Uterus (tissue), 4 donors: ENCODE measurements around the gene TMEM255B. TPM values are rescaled to one million over a fixed set of nuclear protein-coding genes. Genes with fewer than 3 reads are reported as not detected.
"Not testable (repeated sequence)": the region's sequence is repeated elsewhere in the genome, so short reads cannot be mapped to it uniquely, and the experiment has no call there.

Source experiments
- DNase-seq, 2 donors: peaks; one replicate each; pipeline ENCODE4 v3.0.0-alpha.2; 2019 to 2020
- H3K27ac ChIP-seq, 2 donors: fragments of 200-600 bp; sonication (generic); 1 replicate in 1 of 2; 2 replicates in 1 of 2; pipeline ENCODE4 v1.5.1; 2016 to 2018
- H3K27me3 ChIP-seq, 2 donors: fragments of 200-600 bp; sonication (generic); one replicate each; pipeline ENCODE4 v1.5.1; 2018 to 2019; ENCODE audit warnings: control low read depth in 1 of 2
- H3K36me3 ChIP-seq, 2 donors: fragments of 200-600 bp; sonication (generic); one replicate each; pipeline ENCODE4 v1.5.1; 2019; ENCODE audit warnings: control low read depth in 1 of 2
- H3K4me1 ChIP-seq, 2 donors: fragments of 200-600 bp; sonication (generic); one replicate each; pipeline ENCODE4 v1.5.1; 2018 to 2019; ENCODE audit warnings: control low read depth in 1 of 2
- H3K4me3 ChIP-seq, 2 donors: fragments of 200-600 bp; sonication (generic); 1 replicate in 1 of 2; 2 replicates in 1 of 2; pipeline ENCODE4 v1.5.1; 2018 to 2019; ENCODE audit warnings: mild to moderate bottlenecking in 1 of 2
- H3K9me3 ChIP-seq, 2 donors: fragments of 200-600 bp; sonication (generic); one replicate each; pipeline ENCODE4 v1.5.1; 2019; ENCODE audit warnings: control low read depth in 1 of 2
- CTCF ChIP-seq, 4 experiments: fragments of 200-600 bp in 2 of 4; fragments of 450-650 bp in 2 of 4; sonication (generic) in 2 of 4; IDR thresholded peaks; one replicate each; pipeline ENCODE4 v1.5.1; 2016 to 2019; ENCODE audit warnings: antibody characterized with exemption in 4 of 4, mild to moderate bottlenecking in 2 of 4, moderate library complexity in 1 of 4
- POLR2A ChIP-seq, 2 donors: fragments of 450-650 bp; IDR thresholded peaks; one replicate each; pipeline ENCODE4 v1.6.1; 2016; ENCODE audit warnings: antibody characterized with exemption in 2 of 2, mild to moderate bottlenecking in 1 of 2, moderate library complexity in 1 of 2
- intact Hi-C: fragments of 100-400 bp; cut with DNase I; formaldehyde crosslinking; loops from one replicate; pipeline ENCODE4 v1.15.1; 2023; ENCODE audit warnings: low total_unique reads
- total RNA-seq, 4 donors: library from RNA; depleted of rRNA in 3 of 4; stranded (reverse); fragments of >200 nt in 3 of 4; gene quantifications; one replicate each; pipeline versions ENCODE4 v1.1.0 to v1.2.4, GENCODE V29; 2014 to 2023
- donor health status: DM: yes; HTN: yes; CAD: no.

TMEM255B gene
- total RNA-seq, 4 donors from 2014 or later, result 1.8 to 143 (median 33.2) TPM

GRCh38 chr13:113724780-113725315 lies 34.2 kb upstream of the TMEM255B start:
- Histone ChIP-seq H3K4me1 (peaks cover 0 to 5% of the 10 kb centered on the region in 2 donors), H3K36me3 (no peaks in the 10 kb centered on the region), H3K27ac (no peak overlapping the region), H3K27me3 (peaks cover 0 to 5% of the 10 kb centered on the region in 2 donors), H3K9me3 (no peaks in the 10 kb centered on the region), H3K4me3 (peak overlapping the region; percentile 25 to 42)
- TF ChIP-seq CTCF (IDR thresholded peaks at IDR 0.05), result peak; percentile 75 to 76 (median 76)
- peak in 1 of 2 donors; percentile 17 for TF ChIP-seq POLR2A (IDR thresholded peaks at IDR 0.05)
- intact Hi-C loops, result no loop called here
- peak; percentile 61 to 71 for DNase-seq

GRCh38 chr13:113725329-113726105 lies 33.5 kb upstream of the TMEM255B start:
- intact Hi-C loops, H3K4me1 ChIP-seq, H3K36me3 ChIP-seq, H3K9me3 ChIP-seq, H3K4me3 ChIP-seq, DNase-seq, H3K27me3 ChIP-seq, H3K27ac ChIP-seq: not testable (repeated sequence)

GRCh38 chr13:113726106-113726821 lies 32.8 kb upstream of the TMEM255B start:
- H3K4me3 ChIP-seq, H3K27me3 ChIP-seq, H3K27ac ChIP-seq, DNase-seq, intact Hi-C loops, H3K4me1 ChIP-seq, H3K9me3 ChIP-seq, H3K36me3 ChIP-seq: not testable (repeated sequence)

GRCh38 chr13:113726961-113727411 lies 32.0 kb upstream of the TMEM255B start:
- no peak for TF ChIP-seq POLR2A (IDR thresholded peaks at IDR 0.05)
- TF ChIP-seq CTCF (IDR thresholded peaks at IDR 0.05), result no peak
- Histone ChIP-seq H3K4me1 (peaks cover 0 to 5% of the 10 kb centered on the region in 2 donors), H3K27ac (no peak overlapping the region), H3K36me3 (no peaks in the 10 kb centered on the region), H3K4me3 (no peak overlapping the region), H3K27me3 (peaks cover 0 to 5% of the 10 kb centered on the region in 2 donors), H3K9me3 (no peaks in the 10 kb centered on the region)
- intact Hi-C loops, result no loop called here
- DNase-seq, result no peak

GRCh38 chr13:113728571-113729054 lies 30.4 kb upstream of the TMEM255B start:
- DNase-seq, result no peak
- no peak overlapping the region for H3K27ac ChIP-seq
- intact Hi-C loops, result no loop called here

More at GRCh38 chr13:113728571-113729054, 30.4 kb upstream of the TMEM255B start:
- Histone ChIP-seq H3K36me3 (no peaks in the 10 kb centered on the region), H3K9me3 (no peaks in the 10 kb centered on the region), H3K4me1 (peaks cover 0 to 5% of the 10 kb centered on the region in 2 donors), H3K27me3 (peaks cover 0 to 5% of the 10 kb centered on the region in 2 donors), H3K4me3 (no peak overlapping the region)
- no peak for TF ChIP-seq CTCF (IDR thresholded peaks at IDR 0.05)
